ENCODE measurements around the gene MOSPD3.

GRCh38 chr7:100563809-100564400 is 48.4 kb upstream of the MOSPD3 start:
- TF ChIP-seq YY1 (IDR thresholded peaks at IDR 0.05; ENCODE audit: insufficient read depth, insufficient read length) (no peak), ZNF274 (IDR thresholded peaks at IDR 0.05; ENCODE audit: low read depth, low read length) (no peak)
